OCI-LY1 (cell line): ENCODE measurements around the gene ITGB7.

Source experiments
- H2AFZ ChIP-seq: fragments of 200-600 bp; sonication (generic), shearing (Covaris generic); 2 replicates; pipeline ENCODE4 v1.6.0; 2014; ENCODE audit warnings: antibody characterized with exemption, mild to moderate bottlenecking, low read length
- H3F3A ChIP-seq: fragments of 200-600 bp; sonication (generic), shearing (Covaris generic); 2 replicates; pipeline ENCODE4 v1.6.0; 2014; ENCODE audit warnings: mild to moderate bottlenecking, antibody characterized with exemption, low read length, moderate library complexity; ENCODE audit not compliant: insufficient read depth
- H3K27ac ChIP-seq: fragments of 200-600 bp; sonication (generic); 2 replicates; pipeline ENCODE4 v1.5.1; 2014; ENCODE audit warnings: low read length, mixed run types, mild to moderate bottlenecking, low read depth; ENCODE audit not compliant: poor library complexity, severe bottlenecking
- H3K27me3 ChIP-seq: fragments of 200-600 bp; sonication (generic); 2 replicates; pipeline ENCODE4 v1.6.0; 2014; ENCODE audit warnings: antibody characterized with exemption, mild to moderate bottlenecking, low read length, moderate library complexity; ENCODE audit not compliant: insufficient read depth
- H3K36me3 ChIP-seq: fragments of 200-600 bp; sonication (generic); 2 replicates; pipeline ENCODE4 v1.6.1; 2014; ENCODE audit warnings: mild to moderate bottlenecking, antibody characterized with exemption, low read length, moderate library complexity, mixed read lengths; ENCODE audit not compliant: insufficient read depth
- H3K4me1 ChIP-seq: fragments of 200-600 bp; sonication (generic); 2 replicates; pipeline ENCODE4 v1.5.1; 2014; ENCODE audit warnings: mild to moderate bottlenecking, low read length, moderate library complexity; ENCODE audit not compliant: insufficient read depth, severe bottlenecking
- H3K4me2 ChIP-seq: fragments of 200-600 bp; sonication (generic), shearing (Covaris generic); 2 replicates; pipeline ENCODE4 v1.6.1; 2014; ENCODE audit warnings: low read length
- H3K4me3 ChIP-seq: fragments of 200-600 bp; sonication (generic); 2 replicates; pipeline ENCODE4 v1.5.1; 2014; ENCODE audit warnings: low read length, low read depth, mild to moderate bottlenecking, mixed read lengths; ENCODE audit not compliant: poor library complexity, severe bottlenecking
- H3K79me2 ChIP-seq: fragments of 200-600 bp; shearing (Covaris generic); 2 replicates; pipeline ENCODE4 v1.6.1; 2016; ENCODE audit warnings: mixed run types, low read length, mixed read lengths; ENCODE audit not compliant: insufficient read depth
- H3K9ac ChIP-seq: fragments of 200-600 bp; sonication (generic), shearing (Covaris generic); 2 replicates; pipeline ENCODE4 v1.6.1; 2014; ENCODE audit warnings: mild to moderate bottlenecking, low read length, mixed read lengths
- H3K9me2 ChIP-seq: fragments of 200-600 bp; sonication (generic), shearing (Covaris generic); 2 replicates; pipeline ENCODE4 v1.6.1; 2014; ENCODE audit warnings: low read depth, mild to moderate bottlenecking, low read length, mixed read lengths
- H3K9me3 ChIP-seq: fragments of 200-600 bp; shearing (Covaris generic); 2 replicates; pipeline ENCODE4 v1.6.1; 2014; ENCODE audit warnings: low read length, mixed read lengths
- H4K20me1 ChIP-seq: fragments of 200-600 bp; sonication (generic), shearing (Covaris generic); 2 replicates; pipeline ENCODE4 v1.6.0; 2016; ENCODE audit warnings: mild to moderate bottlenecking, low read length; ENCODE audit not compliant: insufficient read depth
- EZH2 ChIP-seq: fragments of 200-600 bp; sonication (generic), shearing (Covaris generic); IDR thresholded peaks from 2 replicates; pipeline ENCODE4 v1.8.0; 2017; ENCODE audit warnings: borderline replicate concordance, mixed run types, mild to moderate bottlenecking, antibody characterized with exemption, low read length, moderate library complexity, mixed read lengths
- TF ChIP-seq, protein P1 (sequence below): fragments of 200-600 bp; sonication (generic), shearing (Covaris generic); IDR thresholded peaks from 2 replicates; pipeline ENCODE4 v1.5.1; 2017; ENCODE audit warnings: mild to moderate bottlenecking, antibody characterized with exemption, low read length, moderate library complexity, mixed read lengths

ITGB7 gene

GRCh38 chr12:53230108-53230845 lies 23.2 kb upstream of the ITGB7 start:
- Histone ChIP-seq H3K27me3 (peaks cover 3% of the 10 kb centered on the region; the same call in 1 of the 2 replicates), H3K36me3 (no peaks in the 10 kb centered on the region), H3K4me3 (no peak overlapping the region), H2AFZ (no peak overlapping the region), H3F3A (no peaks in the 10 kb centered on the region), H3K9me2 (no peaks in the 10 kb centered on the region), H4K20me1 (no peaks in the 10 kb centered on the region), H3K4me2 (no peak overlapping the region), H3K27ac (no peak overlapping the region), H3K9me3 (no peaks in the 10 kb centered on the region), H3K4me1 (peaks cover 6% of the 10 kb centered on the region), H3K9ac (no peak overlapping the region), H3K79me2 (no peaks in the 10 kb centered on the region)
- TF ChIP-seq EZH2: no peak
- TF ChIP-seq, protein P1, sequence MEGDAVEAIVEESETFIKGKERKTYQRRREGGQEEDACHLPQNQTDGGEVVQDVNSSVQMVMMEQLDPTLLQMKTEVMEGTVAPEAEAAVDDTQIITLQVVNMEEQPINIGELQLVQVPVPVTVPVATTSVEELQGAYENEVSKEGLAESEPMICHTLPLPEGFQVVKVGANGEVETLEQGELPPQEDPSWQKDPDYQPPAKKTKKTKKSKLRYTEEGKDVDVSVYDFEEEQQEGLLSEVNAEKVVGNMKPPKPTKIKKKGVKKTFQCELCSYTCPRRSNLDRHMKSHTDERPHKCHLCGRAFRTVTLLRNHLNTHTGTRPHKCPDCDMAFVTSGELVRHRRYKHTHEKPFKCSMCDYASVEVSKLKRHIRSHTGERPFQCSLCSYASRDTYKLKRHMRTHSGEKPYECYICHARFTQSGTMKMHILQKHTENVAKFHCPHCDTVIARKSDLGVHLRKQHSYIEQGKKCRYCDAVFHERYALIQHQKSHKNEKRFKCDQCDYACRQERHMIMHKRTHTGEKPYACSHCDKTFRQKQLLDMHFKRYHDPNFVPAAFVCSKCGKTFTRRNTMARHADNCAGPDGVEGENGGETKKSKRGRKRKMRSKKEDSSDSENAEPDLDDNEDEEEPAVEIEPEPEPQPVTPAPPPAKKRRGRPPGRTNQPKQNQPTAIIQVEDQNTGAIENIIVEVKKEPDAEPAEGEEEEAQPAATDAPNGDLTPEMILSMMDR: no peak

DNA sequence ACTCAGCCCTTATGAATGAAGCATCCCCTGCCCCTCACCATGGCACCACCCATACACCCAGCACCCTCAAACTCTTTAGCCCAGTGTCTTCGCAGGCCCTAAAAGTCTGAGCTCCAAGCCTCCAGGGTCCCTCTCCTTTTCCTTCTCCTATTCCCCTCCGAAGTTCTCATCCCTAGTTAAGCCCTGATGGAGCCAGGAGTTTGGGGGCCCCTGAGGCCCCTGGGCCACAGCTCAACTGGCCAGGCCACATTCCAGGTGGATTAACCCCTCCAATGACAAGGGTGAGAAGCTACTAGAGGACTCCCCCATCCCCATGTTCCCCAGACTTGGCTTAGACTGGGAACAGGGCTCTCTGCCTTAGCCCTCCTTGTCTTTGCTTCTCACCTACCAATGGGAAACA lies 22.4 kb upstream of the ITGB7 start:
- Histone ChIP-seq H2AFZ (no peak overlapping the region), H3K9me2 (no peaks in the 10 kb centered on the region), H3K4me3 (no peak overlapping the region), H3F3A (no peaks in the 10 kb centered on the region), H3K9ac (no peak overlapping the region), H4K20me1 (no peaks in the 10 kb centered on the region), H3K4me1 (peaks cover 6% of the 10 kb centered on the region), H3K79me2 (no peaks in the 10 kb centered on the region), H3K27ac (no peak overlapping the region), H3K4me2 (no peak overlapping the region), H3K9me3 (no peaks in the 10 kb centered on the region), H3K36me3 (no peaks in the 10 kb centered on the region), H3K27me3 (peaks cover 3% of the 10 kb centered on the region; the same call in 1 of the 2 replicates)
- TF ChIP-seq, protein P1: no peak
- TF ChIP-seq EZH2: no peak

- TF ChIP-seq EZH2: no peak
- TF ChIP-seq, protein P1: no peak
- Histone ChIP-seq H3K4me3 (no peak overlapping the region), H3K36me3 (no peaks in the 10 kb centered on the region), H3K27ac (no peak overlapping the region), H3K27me3 (peaks cover 3% of the 10 kb centered on the region), H4K20me1 (no peaks in the 10 kb centered on the region), H3K79me2 (no peaks in the 10 kb centered on the region), H3F3A (no peaks in the 10 kb centered on the region), H3K9me3 (no peaks in the 10 kb centered on the region), H3K9me2 (no peaks in the 10 kb centered on the region), H3K4me1 (peaks cover 6% of the 10 kb centered on the region), H2AFZ (no peak overlapping the region), H3K9ac (no peak overlapping the region), H3K4me2 (no peak overlapping the region)
Measured at GRCh38 chr12:53227836-53228235, 20.8 kb upstream of the ITGB7 start.
